Measurements from ENCODE around the gene SIGMAR1.
A peak's percentile ranks its signal among the peaks of the same experiment; 100 is the strongest.

The SIGMAR1 gene

DNA sequence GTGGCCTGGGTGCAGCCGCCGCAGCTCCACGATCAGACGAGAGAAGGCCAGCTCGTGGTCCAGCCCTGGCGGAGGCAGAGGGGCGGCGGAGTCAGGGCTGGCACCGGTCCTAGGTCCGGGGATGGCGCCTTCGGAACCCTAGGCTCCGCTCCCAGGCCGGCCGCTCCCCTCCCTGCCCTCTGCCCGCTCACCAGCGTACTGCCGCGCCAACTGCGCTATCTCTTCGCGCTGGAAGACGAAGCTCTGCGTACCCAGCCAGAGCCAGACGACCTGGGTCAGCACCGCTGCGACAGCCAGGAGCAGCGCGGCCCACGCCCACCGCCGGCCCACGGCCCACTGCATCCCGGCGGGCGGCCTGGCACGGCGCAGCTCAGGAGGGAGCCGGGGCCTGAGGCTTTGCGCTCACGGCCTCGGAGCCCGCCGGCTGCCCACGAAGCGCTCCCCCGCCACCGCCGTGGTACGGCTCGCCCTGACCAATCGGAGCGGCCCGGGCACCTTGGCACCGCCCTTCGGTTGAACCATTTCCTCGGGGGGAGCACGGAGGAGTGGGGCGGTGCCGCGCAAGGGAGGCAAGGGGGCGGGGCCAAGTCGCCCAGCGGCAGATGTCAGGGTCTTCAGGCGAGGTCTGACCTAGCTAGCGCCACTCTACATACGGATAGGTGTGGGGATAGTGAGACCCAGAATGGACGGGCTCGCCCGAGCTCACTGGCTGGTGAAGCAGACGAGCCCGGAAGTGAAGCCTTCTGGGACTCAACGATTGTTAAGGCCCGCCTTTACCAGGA is at the start of gene SIGMAR1:
Gene SIGMAR1, minus strand, starts transcription at position 432 of the 782 bp plus-strand sequence. Its CDS starts 90 bp downstream, at position 342.
- peak within 1 kb of the TSS; percentile 75 for H2AFZ ChIP-seq (ENCODE audit: low read length)

DNA sequence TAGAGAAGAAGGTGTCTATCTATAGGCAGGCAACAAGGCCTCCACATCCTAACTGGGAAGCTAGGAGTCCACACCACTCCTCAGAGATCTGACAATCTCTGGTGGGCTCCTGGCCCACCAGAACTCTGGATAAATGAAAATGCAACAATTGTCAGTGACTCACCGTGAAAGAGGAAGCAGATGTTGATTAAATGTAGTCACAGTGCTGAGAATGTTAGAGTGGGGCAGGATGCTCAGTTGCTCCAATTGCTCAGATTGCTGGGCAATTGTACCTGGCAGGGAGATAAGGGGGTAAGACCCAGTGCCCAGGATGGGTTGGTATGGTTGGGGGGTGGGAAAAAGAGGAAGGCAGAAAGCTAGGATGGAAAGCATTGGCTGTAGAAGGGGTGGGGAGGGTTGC is 49.1 kb upstream of the SIGMAR1 start:
- Histone ChIP-seq H3K9me3 (ENCODE audit: insufficient read depth, low read depth, low read length) (no peaks in the 10 kb centered on the region), H3K4me3 (ENCODE audit: low read length, poor library complexity, severe bottlenecking) (no peak overlapping the region), H4K20me1 (ENCODE audit: insufficient read depth, low read length, poor library complexity, severe bottlenecking) (no peaks in the 10 kb centered on the region), H3K9ac (ENCODE audit: low read depth, low read length, poor library complexity, severe bottlenecking) (no peak overlapping the region), H3K79me2 (ENCODE audit: insufficient read depth, low read length) (no peaks in the 10 kb centered on the region), H3K9me2 (replicated peaks; ENCODE audit: low read depth, low read length) (no peaks in the 10 kb centered on the region), H2AFZ (ENCODE audit: low read length) (no peak overlapping the region), H3K27me3 (ENCODE audit: insufficient read depth, low read length, poor library complexity, severe bottlenecking) (no peaks in the 10 kb centered on the region), H3K4me1 (ENCODE audit: insufficient read depth, low read length, poor library complexity, severe bottlenecking) (no peaks in the 10 kb centered on the region), H3F3A (ENCODE audit: low read depth) (no peaks in the 10 kb centered on the region), H3K36me3 (ENCODE audit: insufficient read depth, low read length) (no peaks in the 10 kb centered on the region), H3K4me2 (ENCODE audit: low read depth, low read length, poor library complexity, severe bottlenecking) (no peak overlapping the region)
- TF ChIP-seq CTCF (conservative IDR thresholded peaks at IDR 0.05; ENCODE audit: low read length) (no peak), EZH2phosphoT487 (IDR thresholded peaks at IDR 0.05; ENCODE audit: borderline replicate concordance) (no peak)

More for the DNA sequence above, at the start of gene SIGMAR1:
- peak within 1 kb of the TSS; percentile 91 for H3K4me2 ChIP-seq (ENCODE audit: low read depth, low read length, poor library complexity, severe bottlenecking)
- H4K20me1 ChIP-seq (ENCODE audit: insufficient read depth, low read length, poor library complexity, severe bottlenecking) = peaks cover 13% of the 10 kb centered on the region
- peaks cover 25% of the 10 kb centered on the region for H3K79me2 ChIP-seq (ENCODE audit: insufficient read depth, low read length)
- no peaks in the 10 kb centered on the region for H3K9me3 ChIP-seq (ENCODE audit: insufficient read depth, low read depth, low read length)
- H3K4me1 ChIP-seq (ENCODE audit: insufficient read depth, low read length, poor library complexity, severe bottlenecking) = peaks cover 27% of the 10 kb centered on the region
- H3K27me3 ChIP-seq (ENCODE audit: insufficient read depth, low read length, poor library complexity, severe bottlenecking) = no peaks in the 10 kb centered on the region
- TF ChIP-seq EZH2phosphoT487 (IDR thresholded peaks at IDR 0.05; ENCODE audit: borderline replicate concordance) (no peak), CTCF (conservative IDR thresholded peaks at IDR 0.05; ENCODE audit: low read length) (no peak)
- H3F3A ChIP-seq (ENCODE audit: low read depth) = no peaks in the 10 kb centered on the region
- no peaks in the 10 kb centered on the region for H3K9me2 ChIP-seq (replicated peaks; ENCODE audit: low read depth, low read length)
- peak within 1 kb of the TSS; percentile 75 for H3K9ac ChIP-seq (ENCODE audit: low read depth, low read length, poor library complexity, severe bottlenecking)
- no peaks in the 10 kb centered on the region for H3K36me3 ChIP-seq (ENCODE audit: insufficient read depth, low read length)
- peak within 1 kb of the TSS; percentile 94 for H3K4me3 ChIP-seq (ENCODE audit: low read length, poor library complexity, severe bottlenecking)

DNA sequence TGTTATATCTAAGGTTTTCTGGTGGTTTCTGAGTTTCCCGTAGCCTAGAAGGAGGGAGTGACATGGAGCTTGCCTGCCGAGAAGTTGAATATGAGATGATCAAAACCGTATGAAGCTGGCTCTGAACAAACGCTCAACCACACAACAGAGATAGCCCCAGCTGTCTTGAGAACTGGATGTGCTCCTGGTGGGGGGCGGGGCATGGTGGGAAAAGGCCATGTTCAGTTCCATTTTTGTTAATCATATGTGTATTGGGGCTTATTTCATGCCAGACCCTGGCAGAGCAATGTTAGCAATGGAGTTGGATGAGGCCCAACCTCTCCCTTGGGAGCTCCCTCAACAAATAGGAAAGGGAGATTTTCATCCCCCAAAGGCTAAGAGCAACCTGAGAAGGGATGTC is 48.6 kb upstream of the SIGMAR1 start:
- Histone ChIP-seq H3K36me3 (ENCODE audit: insufficient read depth, low read length) (no peaks in the 10 kb centered on the region), H3K4me2 (ENCODE audit: low read depth, low read length, poor library complexity, severe bottlenecking) (no peak overlapping the region), H3K9ac (ENCODE audit: low read depth, low read length, poor library complexity, severe bottlenecking) (no peak overlapping the region), H3K9me2 (replicated peaks; ENCODE audit: low read depth, low read length) (no peaks in the 10 kb centered on the region), H3K79me2 (ENCODE audit: insufficient read depth, low read length) (no peaks in the 10 kb centered on the region), H3K4me1 (ENCODE audit: insufficient read depth, low read length, poor library complexity, severe bottlenecking) (no peaks in the 10 kb centered on the region), H3K9me3 (ENCODE audit: insufficient read depth, low read depth, low read length) (no peaks in the 10 kb centered on the region), H4K20me1 (ENCODE audit: insufficient read depth, low read length, poor library complexity, severe bottlenecking) (no peaks in the 10 kb centered on the region), H2AFZ (ENCODE audit: low read length) (no peak overlapping the region), H3K27me3 (ENCODE audit: insufficient read depth, low read length, poor library complexity, severe bottlenecking) (no peaks in the 10 kb centered on the region), H3F3A (ENCODE audit: low read depth) (no peaks in the 10 kb centered on the region), H3K4me3 (ENCODE audit: low read length, poor library complexity, severe bottlenecking) (no peak overlapping the region)
- TF ChIP-seq EZH2phosphoT487 (IDR thresholded peaks at IDR 0.05; ENCODE audit: borderline replicate concordance) (no peak), CTCF (conservative IDR thresholded peaks at IDR 0.05; ENCODE audit: low read length) (no peak)

Measured in Loucy (cell line).